ENCODE measurements around the gene BRPF3.

DNA sequence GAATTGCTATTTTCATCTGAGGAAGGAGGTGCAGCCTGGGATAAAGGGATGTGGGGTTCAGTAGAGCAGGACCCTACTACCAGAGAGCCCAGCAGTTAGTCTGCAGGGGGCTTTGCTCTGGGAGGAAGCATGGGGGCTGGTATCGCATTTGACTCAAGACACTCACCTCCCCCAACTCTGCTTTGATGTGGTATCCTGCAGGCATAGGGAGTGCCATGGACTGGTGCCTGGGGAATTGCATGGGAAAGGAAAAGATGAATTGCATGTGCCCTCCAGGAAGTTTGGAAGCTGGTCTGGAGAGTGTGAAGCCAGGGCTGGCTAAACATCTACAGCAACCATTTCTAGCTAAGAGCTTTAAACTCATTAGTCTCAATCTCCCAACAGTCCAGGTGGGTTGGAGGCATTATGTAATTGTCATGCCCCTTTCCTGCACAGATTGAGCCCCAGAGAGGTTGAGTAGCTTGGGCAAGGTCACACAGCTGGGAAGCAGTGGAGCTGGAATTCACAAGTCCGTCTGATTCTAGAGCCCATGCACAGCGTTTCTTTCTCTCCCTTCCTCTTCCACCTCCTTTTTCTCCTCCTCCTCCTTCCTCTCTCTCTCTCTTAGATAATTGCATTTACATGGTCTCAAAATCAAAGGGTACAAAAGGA is 47.1 kb downstream of the BRPF3 start:
- TF ChIP-seq, protein P1, sequence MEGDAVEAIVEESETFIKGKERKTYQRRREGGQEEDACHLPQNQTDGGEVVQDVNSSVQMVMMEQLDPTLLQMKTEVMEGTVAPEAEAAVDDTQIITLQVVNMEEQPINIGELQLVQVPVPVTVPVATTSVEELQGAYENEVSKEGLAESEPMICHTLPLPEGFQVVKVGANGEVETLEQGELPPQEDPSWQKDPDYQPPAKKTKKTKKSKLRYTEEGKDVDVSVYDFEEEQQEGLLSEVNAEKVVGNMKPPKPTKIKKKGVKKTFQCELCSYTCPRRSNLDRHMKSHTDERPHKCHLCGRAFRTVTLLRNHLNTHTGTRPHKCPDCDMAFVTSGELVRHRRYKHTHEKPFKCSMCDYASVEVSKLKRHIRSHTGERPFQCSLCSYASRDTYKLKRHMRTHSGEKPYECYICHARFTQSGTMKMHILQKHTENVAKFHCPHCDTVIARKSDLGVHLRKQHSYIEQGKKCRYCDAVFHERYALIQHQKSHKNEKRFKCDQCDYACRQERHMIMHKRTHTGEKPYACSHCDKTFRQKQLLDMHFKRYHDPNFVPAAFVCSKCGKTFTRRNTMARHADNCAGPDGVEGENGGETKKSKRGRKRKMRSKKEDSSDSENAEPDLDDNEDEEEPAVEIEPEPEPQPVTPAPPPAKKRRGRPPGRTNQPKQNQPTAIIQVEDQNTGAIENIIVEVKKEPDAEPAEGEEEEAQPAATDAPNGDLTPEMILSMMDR (IDR thresholded peaks at IDR 0.05; ENCODE audit: low read length): no peak
- no peak for TF ChIP-seq EZH2 (IDR thresholded peaks at IDR 0.05; ENCODE audit: borderline replicate concordance, low read length)
